ENCODE measurements around the gene DNAJB4. TPM values are rescaled to one million over a fixed set of nuclear protein-coding genes. Genes with fewer than 3 reads are reported as not detected.

Gene DNAJB4
- total RNA-seq, 1 experiment from 2014 or later: 26.0 TPM

DNA sequence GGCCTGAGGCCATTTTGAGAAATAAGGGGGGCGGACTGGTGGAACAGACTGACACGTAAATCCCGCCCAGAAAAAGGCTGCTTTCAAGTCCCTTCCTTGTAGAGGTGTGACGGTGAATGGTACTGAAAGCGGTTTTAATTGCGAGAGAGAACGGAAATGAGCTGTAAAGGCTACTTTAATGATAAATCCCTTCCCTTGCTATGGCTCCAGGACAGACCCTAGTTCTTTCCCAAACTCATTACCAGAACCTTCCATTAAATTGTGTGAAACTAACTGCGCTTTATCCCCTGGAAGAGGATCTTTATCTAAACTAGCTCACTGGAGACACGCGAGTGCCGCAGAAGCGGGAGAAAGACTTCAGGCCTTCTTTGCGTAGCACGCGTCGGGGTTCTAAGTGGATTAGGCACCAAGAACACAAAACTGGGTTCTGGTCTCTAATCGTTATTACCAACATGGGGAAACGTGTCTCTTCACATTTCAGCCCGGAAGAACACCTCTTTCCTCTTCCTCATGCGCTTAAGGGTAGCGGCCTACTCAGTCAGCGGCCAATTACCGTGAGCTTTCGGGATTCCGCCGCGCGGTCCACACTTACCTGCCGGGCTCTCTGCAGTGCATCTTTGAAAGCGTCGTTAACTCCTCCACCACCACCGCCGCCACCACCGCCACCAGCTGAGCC lies 26.3 kb upstream of the DNAJB4 start:
- Histone ChIP-seq H3K9me2 (ENCODE audit: insufficient read depth) (no peaks in the 10 kb centered on the region), H3K9me3 (ENCODE audit: control insufficient read depth in 1 of 2, insufficient read depth in 1 of 2, low read depth in 1 of 2, low read length in 2 of 2) (no peaks in the 10 kb centered on the region), H3K4me1 (ENCODE audit: control insufficient read depth in 1 of 2, insufficient read depth in 2 of 2, low read length in 2 of 2) (peaks cover 12 to 20% of the 10 kb centered on the region in 2 experiments), H4K20me1 (ENCODE audit: insufficient read depth) (peaks cover 24% of the 10 kb centered on the region; the same call in 1 of the 2 replicates), H3K79me2 (ENCODE audit: insufficient read depth, low read length) (peaks cover 94% of the 10 kb centered on the region), H3K4me3 (replicated peaks in 1 of 2; ENCODE audit: low read depth in 1 of 2, low read length in 2 of 2) (peak overlapping the region; percentile 99), H3K27me3 (ENCODE audit: insufficient read depth, low read length) (no peaks in the 10 kb centered on the region), H3K9ac (ENCODE audit: low read length) (peak overlapping the region; percentile 100), H3K4me2 (ENCODE audit: low read length) (peak overlapping the region; percentile 83), H3K36me3 (ENCODE audit: control insufficient read depth in 1 of 2, insufficient read depth in 2 of 2, low read length in 2 of 2) (peaks cover 8 to 26% of the 10 kb centered on the region in 2 experiments), H2AFZ (ENCODE audit: low read depth, low read length, poor library complexity, severe bottlenecking) (no peak overlapping the region), H3K27ac (ENCODE audit: low read depth, low read length) (peak overlapping the region; percentile 80)
- intact Hi-C loops (cut with micrococcal nuclease): loop anchor here (5.0 kb wide), 1 partner anchor 291 kb away; no protein-coding TSS in a partner anchor
- BruUV-seq (replicated peaks): TSS peak; percentile 67
- TF ChIP-seq, protein P1, sequence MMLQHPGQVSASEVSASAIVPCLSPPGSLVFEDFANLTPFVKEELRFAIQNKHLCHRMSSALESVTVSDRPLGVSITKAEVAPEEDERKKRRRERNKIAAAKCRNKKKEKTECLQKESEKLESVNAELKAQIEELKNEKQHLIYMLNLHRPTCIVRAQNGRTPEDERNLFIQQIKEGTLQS (IDR thresholded peaks at IDR 0.05): no peak
- no peak for TF ChIP-seq EGR1 (IDR thresholded peaks at IDR 0.05; ENCODE audit: low read depth)
- TF ChIP-seq SIN3A (IDR thresholded peaks at IDR 0.05; ENCODE audit: low read depth): no peak
- TF ChIP-seq, protein P2, sequence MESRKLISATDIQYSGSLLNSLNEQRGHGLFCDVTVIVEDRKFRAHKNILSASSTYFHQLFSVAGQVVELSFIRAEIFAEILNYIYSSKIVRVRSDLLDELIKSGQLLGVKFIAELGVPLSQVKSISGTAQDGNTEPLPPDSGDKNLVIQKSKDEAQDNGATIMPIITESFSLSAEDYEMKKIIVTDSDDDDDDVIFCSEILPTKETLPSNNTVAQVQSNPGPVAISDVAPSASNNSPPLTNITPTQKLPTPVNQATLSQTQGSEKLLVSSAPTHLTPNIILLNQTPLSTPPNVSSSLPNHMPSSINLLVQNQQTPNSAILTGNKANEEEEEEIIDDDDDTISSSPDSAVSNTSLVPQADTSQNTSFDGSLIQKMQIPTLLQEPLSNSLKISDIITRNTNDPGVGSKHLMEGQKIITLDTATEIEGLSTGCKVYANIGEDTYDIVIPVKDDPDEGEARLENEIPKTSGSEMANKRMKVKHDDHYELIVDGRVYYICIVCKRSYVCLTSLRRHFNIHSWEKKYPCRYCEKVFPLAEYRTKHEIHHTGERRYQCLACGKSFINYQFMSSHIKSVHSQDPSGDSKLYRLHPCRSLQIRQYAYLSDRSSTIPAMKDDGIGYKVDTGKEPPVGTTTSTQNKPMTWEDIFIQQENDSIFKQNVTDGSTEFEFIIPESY (IDR thresholded peaks at IDR 0.05; ENCODE audit: extremely low read depth, insufficient replicate concordance, low read length): peak; percentile 65
- peak; percentile 45; the same call in 1 of the 2 replicates for TF ChIP-seq POLR2AphosphoS5 (IDR thresholded peaks at IDR 0.05; ENCODE audit: low read depth, low read length)
- TF ChIP-seq YY1 (IDR thresholded peaks at IDR 0.05; ENCODE audit: extremely low read depth, insufficient replicate concordance, low read depth, low read length): peak; percentile 84
- peak; percentile 4 for TF ChIP-seq POLR2A (IDR thresholded peaks at IDR 0.05; ENCODE audit: borderline replicate concordance, extremely low read depth, insufficient read depth, insufficient read length)
- TF ChIP-seq ZFX (IDR thresholded peaks at IDR 0.05): peak; percentile 73; the same call in 1 of the 2 replicates
- 0 out of 2 replicates have a peak, but pooled peaks have one; percentile 4 for TF ChIP-seq CBX3 (IDR thresholded peaks at IDR 0.05; ENCODE audit: low read depth)
- ChIA-PET CTCF (interaction anchor here (1.3 kb wide), 1 partner anchor 136 kb away, joined by 7 read pairs; no protein-coding TSS in a partner anchor), RAD21 (ENCODE audit: low non-redundant PET in 1 of 2, low total read pairs in 2 of 2, uncharacterized antibody in 2 of 2, unreplicated experiment in 2 of 2) (no interaction called here), POLR2A (interaction anchor here (0.8 to 6.1 kb wide), 7 partner anchors 8 to 133 kb away, joined by 3 to 129 read pairs (median 4); partner anchors contain the start of gene DNAJB4)
- peak; percentile 54 for ATAC-seq
- peak; percentile 81 for DNase-seq (ENCODE audit: low read depth, low spot score)

Data from HCT116 (cell line).